Motor neuron (in vitro differentiated cells): ENCODE measurements around the gene IDS. TPM values are rescaled to one million over a fixed set of nuclear protein-coding genes. Genes with fewer than 3 reads are reported as not detected.
A peak's percentile ranks its signal among the peaks of the same experiment; 100 is the strongest.
"Not testable (repeated sequence)": the region's sequence is repeated elsewhere in the genome, so short reads cannot be mapped to it uniquely, and the experiment has no call there.

Experiments
- ATAC-seq, 8 experiments: fragments of 200-7000 bp; cut with Tn5 transposase; replicated peaks in 6 of 8; 2 replicates each; pipeline ENCODE4 v1.8.0; 2021; ENCODE audit warnings: mild to moderate bottlenecking in 8 of 8, moderate library complexity in 8 of 8
- H3K27ac ChIP-seq, 2 donors: fragments of 250-450 bp; sonication (Bioruptor Pico); 2 replicates each; pipeline ENCODE4 v1.9.0; 2021; ENCODE audit warnings: antibody characterized with exemption in 2 of 2, mild to moderate bottlenecking in 2 of 2, moderate library complexity in 1 of 2
- H3K4me1 ChIP-seq, 2 donors: fragments of 250-450 bp; sonication (Bioruptor Pico); replicated peaks in 1 of 2; 2 replicates each; pipeline ENCODE4 v1.6.1; 2021; ENCODE audit warnings: antibody characterized with exemption in 2 of 2, mild to moderate bottlenecking in 2 of 2, moderate library complexity in 1 of 2
- H3K4me3 ChIP-seq, 5 donors: fragments of 250-450 bp; sonication (Bioruptor Pico); 2 replicates each; pipeline ENCODE4 v1.9.0; 2021; ENCODE audit warnings: antibody characterized with exemption in 5 of 5, mild to moderate bottlenecking in 5 of 5, moderate library complexity in 4 of 5
- WGBS, 10 experiments: fragments of 450-650 bp; shearing (Covaris generic); methylation state at CpG; one replicate each; pipeline ENCODE4 v1.0.0; 2022; 5-methylcytosine and 5-hydroxymethylcytosine counted together
- in situ Hi-C, 9 experiments: fragments of 400-800 bp; cut with MboI; loops; one replicate each; pipeline ENCODE4 v1.15.0; 2021; ENCODE audit warnings: low sequenced_read_pairs in 9 of 9, low pct_unique_long_range_greater_than_20kb in 2 of 9; ENCODE audit not compliant: unreplicated experiment in 9 of 9
- total RNA-seq, 8 experiments: library from RNA; unstranded; fragments of 300-600 nt; gene quantifications; 2 replicates each; pipeline versions ENCODE4 v1.2.3 to v1.2.4, GENCODE V29; 2022

Gene IDS
- total RNA-seq, 8 experiments from 2014 or later, result 6.5 to 112 (median 35.7) TPM

DNA sequence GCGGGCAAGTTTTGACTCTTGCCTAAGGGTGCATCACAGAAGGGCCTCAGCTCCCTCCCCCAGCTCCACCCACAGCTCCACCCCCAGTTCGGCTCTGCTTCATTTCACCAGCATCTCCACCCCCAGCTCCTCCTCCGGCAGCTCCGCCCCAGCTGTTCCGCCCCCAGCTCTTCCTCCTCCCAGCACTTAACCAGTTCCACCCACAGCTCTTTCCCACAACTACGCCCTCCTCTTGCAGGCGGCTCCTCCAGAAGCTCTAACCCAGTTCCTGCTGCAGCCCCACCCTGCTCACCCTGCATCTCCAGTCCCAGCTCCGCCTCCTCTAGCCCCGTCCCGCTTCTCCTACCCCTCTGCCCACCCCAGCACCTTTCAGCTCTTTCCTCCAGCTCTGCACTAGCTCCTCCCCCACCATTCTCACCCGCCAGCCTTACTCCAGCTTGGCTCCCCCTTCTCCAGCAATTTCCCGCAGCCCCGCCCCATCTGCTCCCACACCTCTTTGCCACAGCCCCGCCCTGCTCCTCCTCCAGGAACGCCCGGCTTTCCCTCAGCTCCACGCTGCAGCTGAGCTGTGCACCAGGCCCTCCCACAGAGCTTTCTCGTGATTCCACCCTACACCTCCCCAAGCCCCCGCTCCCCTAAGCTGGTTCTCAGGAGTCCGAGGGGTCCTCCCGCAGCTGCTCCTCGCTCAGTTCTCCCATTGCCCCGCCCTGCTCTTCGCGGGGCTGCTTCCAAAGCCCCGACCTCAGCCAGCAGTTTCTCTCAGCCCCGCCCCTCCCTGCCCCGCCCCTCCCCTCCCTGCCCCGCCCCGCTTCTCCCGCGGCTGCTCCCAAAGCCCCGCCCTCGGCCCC is 34.4 kb upstream of the IDS start:
- peak; percentile 50 to 77 (median 70) for ATAC-seq
- H3K4me1 ChIP-seq, result peaks cover 0 to 6% of the 10 kb centered on the region in 2 donors
- no CpG with 5 or more reads among the region's 34 CpGs for WGBS, 10 experiments
- H3K4me3 ChIP-seq, result peak overlapping the region; percentile 29 to 84 (median 52)
- peak overlapping the region; percentile 66 to 87 for H3K27ac ChIP-seq
- in situ Hi-C loops, result no loop called here

DNA sequence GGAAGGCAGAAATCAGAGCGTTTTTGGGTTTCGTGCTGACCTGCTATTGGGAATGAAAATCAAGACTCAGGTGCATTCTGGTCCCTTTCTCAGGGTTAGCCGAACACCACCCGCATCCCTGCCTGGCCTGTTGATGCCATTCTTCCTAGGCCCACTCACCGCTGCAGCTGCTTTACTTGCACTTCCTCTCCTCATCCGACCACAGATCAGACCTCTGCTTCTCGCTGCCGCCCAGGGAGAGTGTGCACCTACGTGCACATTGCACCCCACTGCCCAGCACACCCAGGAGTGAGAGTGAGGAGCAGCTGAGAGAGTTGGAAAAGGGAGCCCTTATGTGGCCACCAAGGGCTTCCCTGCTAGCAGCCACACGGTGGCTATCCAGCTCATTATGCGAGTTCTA is 32.4 kb upstream of the IDS start:
- H3K4me1 ChIP-seq, ATAC-seq, in situ Hi-C loops, H3K4me3 ChIP-seq, H3K27ac ChIP-seq: not testable (repeated sequence)
- WGBS, 10 experiments, result no CpG with 5 or more reads among the region's 11 CpGs

DNA sequence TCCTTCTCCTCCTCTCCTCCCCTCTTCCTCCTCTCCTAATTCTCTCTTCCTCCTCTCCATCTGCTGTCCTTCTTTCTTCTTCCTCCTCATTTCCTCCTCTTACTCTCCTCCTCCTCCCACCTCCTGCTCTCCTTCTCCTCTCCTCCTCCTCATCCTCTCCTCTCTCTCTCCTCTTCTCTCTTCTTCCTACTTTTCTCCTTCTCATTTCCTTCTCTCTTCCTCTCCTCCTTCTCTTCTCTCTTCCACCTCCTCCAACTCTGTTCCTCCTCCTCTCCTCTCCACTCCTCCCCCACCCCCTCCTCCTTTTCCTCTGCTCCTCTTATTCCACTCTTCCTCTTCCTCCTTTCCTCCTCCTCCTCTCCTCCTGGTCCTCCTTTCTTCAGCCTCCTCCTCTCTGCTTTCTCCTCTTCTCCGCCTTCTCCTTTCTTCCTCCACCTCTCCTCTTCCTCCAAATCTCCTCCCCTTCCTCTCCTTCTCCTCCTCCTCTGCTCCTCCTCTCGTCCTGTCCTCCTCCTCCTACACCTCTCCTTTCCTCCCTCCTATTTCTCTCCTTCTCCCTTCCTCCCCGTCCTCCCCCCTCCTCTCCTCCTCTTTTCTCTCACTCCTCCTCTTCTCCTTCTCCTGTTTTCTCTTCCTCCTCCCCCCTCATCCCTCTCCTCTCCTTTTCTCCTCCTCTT is 30.0 kb upstream of the IDS start:
- ATAC-seq, H3K4me3 ChIP-seq, H3K27ac ChIP-seq, in situ Hi-C loops, H3K4me1 ChIP-seq: not testable (repeated sequence)
- WGBS, 10 experiments, result 42 to 89% (median 72%) methylated on average over 1 to 3 of the region's 3 CpGs; no CpG with 5 or more reads in 6 of the 10 experiments

DNA sequence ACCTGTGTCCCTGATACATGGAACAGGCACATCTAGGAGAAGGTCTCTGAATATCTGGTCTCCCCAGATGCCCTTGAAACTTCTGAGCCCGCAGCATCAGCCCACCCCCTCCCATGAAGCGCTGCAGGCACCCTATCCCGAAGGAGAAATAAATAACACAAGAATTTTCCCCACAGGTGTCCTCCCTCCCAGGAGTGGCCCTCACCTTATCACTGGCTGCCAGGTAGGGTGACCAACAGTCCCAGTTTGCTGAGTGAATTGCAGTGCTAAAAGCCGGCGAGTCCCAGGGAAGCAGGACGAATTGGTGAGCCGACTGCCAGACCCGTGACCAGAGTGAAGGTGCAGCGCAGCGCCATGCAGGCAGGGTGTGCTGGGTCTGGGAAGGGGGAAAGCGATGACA is 28.9 kb upstream of the IDS start:
- ATAC-seq, H3K4me3 ChIP-seq, in situ Hi-C loops, H3K4me1 ChIP-seq, H3K27ac ChIP-seq: not testable (repeated sequence)
- no CpG with 5 or more reads among the region's 11 CpGs for WGBS, 10 experiments

DNA sequence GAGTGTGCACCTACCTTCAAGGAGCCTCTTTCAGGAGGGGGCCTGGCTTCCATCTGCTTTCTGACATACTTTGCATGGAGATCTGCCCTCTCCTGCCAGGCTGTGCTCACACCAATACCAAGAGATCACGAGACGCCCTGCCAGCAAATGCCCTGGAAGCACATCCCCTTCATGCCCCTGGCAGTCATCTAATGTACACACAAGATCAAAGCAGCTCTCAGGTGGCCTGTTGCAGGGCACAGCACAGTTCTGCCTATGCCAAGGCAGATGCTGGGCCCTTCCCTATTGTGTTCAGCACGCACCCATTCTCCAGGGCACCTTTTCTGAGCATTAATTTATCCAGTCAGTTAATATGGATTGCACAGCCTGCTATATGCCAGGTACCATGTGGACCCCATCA is 27.8 kb upstream of the IDS start:
- H3K4me3 ChIP-seq, H3K4me1 ChIP-seq, H3K27ac ChIP-seq, in situ Hi-C loops, ATAC-seq: not testable (repeated sequence)
- WGBS, 10 experiments, result no CpG with 5 or more reads among the region's 3 CpGs

DNA sequence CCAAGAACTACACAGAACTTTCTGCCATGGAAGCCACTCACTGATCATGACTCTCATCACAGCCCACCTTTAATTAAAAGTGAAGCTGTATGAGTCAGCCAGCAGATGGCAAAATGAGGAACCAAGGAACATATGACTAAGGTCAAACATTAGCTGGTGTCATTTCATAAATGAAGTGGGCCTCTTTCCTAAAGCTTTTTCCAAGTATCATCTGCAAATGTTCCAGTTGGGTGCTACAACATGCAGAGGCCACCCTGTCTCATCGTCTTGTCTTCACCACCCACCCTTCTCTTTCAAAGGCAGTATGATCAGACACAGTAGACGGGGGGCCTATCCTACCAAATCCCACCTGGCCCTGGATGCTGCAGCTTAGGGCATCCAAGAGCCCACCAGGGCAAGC is 26.5 kb upstream of the IDS start:
- no peaks in the 10 kb centered on the region for H3K4me1 ChIP-seq
- H3K4me3 ChIP-seq, result no peak overlapping the region
- WGBS, 10 experiments, result no CpG with 5 or more reads among the region's 2 CpGs
- no peak overlapping the region for H3K27ac ChIP-seq
- in situ Hi-C loops, result no loop called here
- ATAC-seq, result no peak

DNA sequence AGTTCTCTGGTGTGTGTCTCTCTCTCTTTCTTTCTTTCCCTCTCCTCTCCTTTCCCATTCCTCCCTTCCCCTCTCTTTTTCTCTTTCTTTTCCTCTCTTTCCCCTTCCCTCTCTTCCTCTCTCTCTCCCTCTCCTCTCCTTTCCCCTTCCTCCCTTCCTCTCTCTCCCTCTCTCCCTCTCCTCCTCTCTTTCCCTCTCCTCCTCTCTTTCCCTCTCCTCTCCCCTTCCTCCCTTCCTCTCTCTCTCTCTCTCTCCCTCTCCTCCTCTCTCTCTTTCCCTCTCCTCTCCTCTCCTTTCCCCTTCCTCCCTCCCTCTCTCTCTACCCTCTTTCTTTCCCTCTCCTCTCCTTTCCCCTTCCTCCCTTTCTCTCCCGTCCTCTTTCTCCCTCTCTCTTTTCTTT is 23.3 kb upstream of the IDS start:
- Histone ChIP-seq H3K4me3 (no peak overlapping the region), H3K27ac (no peak overlapping the region), H3K4me1 (peaks cover 6 to 7% of the 10 kb centered on the region in 2 donors)
- 8 to 100% (median 55%) methylated on average over 1 of the region's 1 CpG; no CpG with 5 or more reads in 4 of the 10 experiments for WGBS, 10 experiments
- ATAC-seq, result no peak
- in situ Hi-C loops, result no loop called here

DNA sequence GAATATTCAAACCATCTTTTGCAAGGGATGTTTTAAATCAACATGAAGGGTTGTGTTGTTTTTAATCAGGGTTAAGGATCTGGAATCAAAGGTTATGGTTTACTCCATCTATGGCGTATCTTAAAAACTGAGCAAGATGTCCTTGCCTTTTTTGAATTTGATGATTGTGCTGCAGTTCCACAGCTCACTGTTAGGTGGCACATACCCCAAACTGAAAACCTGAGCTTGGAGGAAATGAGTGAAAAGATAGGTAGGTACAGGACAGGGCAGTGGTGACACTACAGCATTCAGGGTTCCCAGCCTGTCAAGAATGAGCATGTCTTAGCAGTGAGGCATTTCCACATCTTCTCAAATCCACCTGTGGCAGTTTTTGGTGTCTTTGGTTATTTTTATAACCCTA is 22.6 kb upstream of the IDS start:
- H3K4me3 ChIP-seq, result no peak overlapping the region
- 86% methylated on average over 1 of the region's 1 CpG; no CpG with 5 or more reads in 8 of the 10 experiments for WGBS, 10 experiments
- ATAC-seq, result peak in 4 of 8 experiments; percentile 23 to 58 (median 36)
- peaks cover 6 to 7% of the 10 kb centered on the region in 2 donors for H3K4me1 ChIP-seq
- in situ Hi-C loops, result no loop called here
- H3K27ac ChIP-seq, result no peak overlapping the region

DNA sequence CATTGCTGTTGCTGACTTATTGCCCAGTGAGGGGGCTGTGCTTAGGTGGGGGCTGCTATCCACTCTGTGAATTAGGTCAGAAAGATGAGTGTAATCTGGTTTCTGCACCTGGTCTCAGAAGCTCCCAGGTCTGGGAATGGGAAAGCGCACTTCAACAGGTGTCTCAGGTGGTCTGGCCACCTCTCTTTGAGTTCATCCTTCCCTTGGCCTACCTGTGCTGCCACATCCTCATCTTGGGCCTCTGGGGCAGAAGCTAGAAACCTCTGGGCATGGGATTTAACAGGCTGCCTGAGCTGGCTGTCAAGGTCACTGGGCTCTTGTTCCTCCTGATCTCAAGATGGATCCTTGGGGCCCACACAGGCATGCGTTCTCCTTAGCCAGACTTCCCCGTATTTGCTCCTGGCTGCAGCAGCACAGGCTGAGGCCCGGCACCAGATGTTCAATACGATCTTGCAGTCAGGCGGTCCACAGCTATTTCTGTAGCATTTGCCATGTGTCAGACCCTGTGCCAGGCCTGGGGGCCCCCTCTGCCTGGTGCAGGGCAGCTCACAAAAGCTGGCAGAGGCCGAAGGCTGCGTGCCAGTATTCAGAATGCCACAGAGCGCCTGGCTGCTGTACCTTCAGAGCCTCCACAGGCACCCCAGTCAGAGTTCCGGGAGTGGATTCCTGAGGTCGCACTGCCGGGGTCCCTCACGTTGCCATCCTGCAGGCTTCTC is 21.4 kb upstream of the IDS start:
- H3K27ac ChIP-seq, in situ Hi-C loops, H3K4me1 ChIP-seq, ATAC-seq, H3K4me3 ChIP-seq: not testable (repeated sequence)
- no CpG with 5 or more reads among the region's 13 CpGs for WGBS, 10 experiments

DNA sequence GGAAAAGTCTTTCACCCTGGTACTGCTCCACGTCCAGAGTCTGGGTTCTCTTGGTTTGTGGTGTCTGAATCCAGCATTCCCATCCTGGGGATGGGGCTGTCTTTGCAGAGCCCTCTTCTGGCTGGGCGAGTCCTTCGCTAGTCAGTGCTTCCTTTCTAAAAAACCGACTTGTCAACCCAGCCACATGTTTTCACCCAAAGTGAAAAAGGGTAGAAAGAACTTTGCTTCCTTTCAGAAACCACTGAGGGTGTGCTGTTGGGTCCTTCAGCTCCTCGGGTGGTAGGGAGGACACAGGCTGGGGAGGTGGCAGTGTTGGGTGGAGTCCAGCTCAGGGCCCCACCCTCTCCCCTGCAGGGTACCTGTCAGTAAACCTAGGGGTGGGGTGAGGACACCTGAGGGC is 20.8 kb upstream of the IDS start:
- H3K4me1 ChIP-seq, H3K27ac ChIP-seq, H3K4me3 ChIP-seq, in situ Hi-C loops: not testable (repeated sequence)
- no CpG with 5 or more reads among the region's 5 CpGs for WGBS, 10 experiments
- peak in 5 of 8 experiments; percentile 7 to 25 (median 23) for ATAC-seq

DNA sequence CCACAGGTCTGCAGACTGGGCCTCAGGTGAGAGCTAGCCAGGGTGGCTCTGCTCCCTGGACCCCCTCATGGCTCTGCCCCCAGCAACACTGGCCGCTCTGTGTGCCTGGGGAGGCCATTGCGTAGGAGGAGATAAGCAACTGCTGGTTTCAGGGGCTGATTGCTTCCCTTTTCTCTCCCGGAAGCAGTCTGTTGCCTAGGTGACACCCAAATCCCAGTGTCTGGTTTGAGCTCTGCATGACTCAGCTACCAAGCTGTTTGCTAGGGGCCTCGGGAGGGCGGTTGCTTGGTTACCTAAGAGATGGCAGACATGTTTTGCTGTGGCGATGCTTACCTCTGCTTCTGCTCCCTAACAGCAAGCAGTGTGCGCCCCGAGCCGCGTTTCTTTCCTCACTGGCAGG is 20.3 kb upstream of the IDS start:
- H3K4me3 ChIP-seq, H3K4me1 ChIP-seq, in situ Hi-C loops: not testable (repeated sequence)
- peak; percentile 86 to 99 (median 96) for ATAC-seq
- WGBS, 10 experiments, result no CpG with 5 or more reads among the region's 10 CpGs
- peak overlapping the region; percentile 84 to 88 for H3K27ac ChIP-seq

DNA sequence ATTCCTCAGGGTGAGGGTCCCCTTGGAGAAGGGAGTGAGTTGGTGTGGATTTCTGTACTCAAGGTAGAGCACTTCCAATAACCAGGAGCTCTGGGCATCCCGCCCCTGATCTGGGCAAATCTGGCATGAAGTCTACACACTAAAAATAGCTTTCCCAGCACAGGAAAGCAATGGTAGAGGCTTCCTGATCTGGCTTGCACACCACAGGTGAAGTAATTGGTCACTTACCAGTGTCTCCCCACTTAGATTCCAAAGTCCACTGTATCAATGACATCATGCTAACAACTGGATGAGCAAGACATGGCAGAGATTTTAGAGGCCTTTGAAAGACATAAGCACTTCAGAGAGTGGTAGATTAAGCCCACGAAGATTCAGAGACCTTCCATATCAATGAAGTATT is 17.8 kb upstream of the IDS start:
- 47 to 80% (median 56%) methylated on average over 1 to 2 of the region's 2 CpGs; no CpG with 5 or more reads in 6 of the 10 experiments for WGBS, 10 experiments
- H3K4me3 ChIP-seq, result no peak overlapping the region
- no peak overlapping the region for H3K27ac ChIP-seq
- peaks cover 6 to 7% of the 10 kb centered on the region in 2 donors for H3K4me1 ChIP-seq
- in situ Hi-C loops, result no loop called here
- no peak for ATAC-seq

DNA sequence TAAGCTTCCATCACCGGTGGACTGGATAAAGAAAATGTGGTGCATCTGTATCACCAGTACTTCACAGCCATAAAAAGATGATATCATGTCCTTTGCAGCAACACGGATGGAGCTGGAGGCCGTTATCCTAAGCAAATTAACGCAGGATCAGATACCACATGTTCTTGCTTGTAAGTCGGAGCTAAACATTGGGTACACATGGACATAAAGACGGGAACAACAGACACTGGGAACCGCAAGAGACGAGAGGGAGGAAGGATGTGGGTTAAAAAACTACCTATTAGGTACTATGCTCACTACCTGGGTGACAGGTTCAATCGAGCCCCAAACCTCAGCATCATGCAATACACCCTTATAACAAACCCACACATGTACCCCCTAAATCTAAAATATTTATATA is 16.3 kb upstream of the IDS start:
- in situ Hi-C loops, result no loop called here
- peaks cover 6 to 7% of the 10 kb centered on the region in 2 donors for H3K4me1 ChIP-seq
- no peak for ATAC-seq
- 0 to 100% (median 22%) methylated on average over 1 to 9 of the region's 9 CpGs; no CpG with 5 or more reads in 3 of the 10 experiments for WGBS, 10 experiments
- no peak overlapping the region for H3K4me3 ChIP-seq
- H3K27ac ChIP-seq, result no peak overlapping the region
